Measurements from ENCODE around the gene TXNDC2. TPM values are rescaled to one million over a fixed set of nuclear protein-coding genes. Genes with fewer than 3 reads are reported as not detected.

The TXNDC2 gene
- total RNA-seq, 2 experiments from 2014 or later, result 0.30 TPM; not detected in 1

Other genes starting within 250 kb of the TXNDC2 start
- 1 to 10 TPM; 3.5 to 4.9 TPM for gene RAB31, start 177.7 kb upstream of the TXNDC2 start, total RNA-seq
- 100 to 1,000 TPM; 132 to 142 TPM for gene VAPA, start 28.0 kb downstream of the TXNDC2 start, total RNA-seq